WTC11 (cell line): ENCODE data around the gene KXD1.

Experiments
- ATF2 ChIP-seq: sonication (generic); formaldehyde crosslinking; IDR thresholded peaks from 2 replicates; pipeline ENCODE4 v1.8.1; 2022; ENCODE audit warnings: low read depth, missing genetic modification reagents, borderline replicate concordance
- ATF3 ChIP-seq: sonication (generic); formaldehyde crosslinking; conservative IDR thresholded peaks from 2 replicates; pipeline ENCODE4 v1.8.1; 2022; ENCODE audit warnings: mild to moderate bottlenecking, missing genetic modification reagents
- CTCF ChIP-seq: fragments of 200-600 bp; IDR thresholded peaks from 2 replicates; pipeline ENCODE4 v1.8.0; 2022; ENCODE audit warnings: antibody characterized with exemption
- GABPB1 ChIP-seq: sonication (generic); formaldehyde crosslinking; IDR thresholded peaks from 2 replicates; pipeline ENCODE4 v1.8.1; 2023; ENCODE audit warnings: mild to moderate bottlenecking, missing genetic modification reagents
- MAX ChIP-seq: sonication (generic); formaldehyde crosslinking; IDR thresholded peaks from 2 replicates; pipeline ENCODE4 v1.8.0; 2022; ENCODE audit warnings: mild to moderate bottlenecking, missing genetic modification reagents
- RELA ChIP-seq: sonication (generic); formaldehyde crosslinking; IDR thresholded peaks from 2 replicates; pipeline ENCODE4 v1.8.1; 2022; ENCODE audit warnings: missing genetic modification reagents, mild to moderate bottlenecking, borderline replicate concordance
- TP53 ChIP-seq: sonication (generic); formaldehyde crosslinking; IDR thresholded peaks from 2 replicates; pipeline ENCODE4 v1.8.1; 2023; ENCODE audit warnings: mild to moderate bottlenecking, missing genetic modification reagents
- ZNF423 ChIP-seq: fragments of 250-450 bp; sonication (Bioruptor Pico); IDR thresholded peaks from 2 replicates; pipeline ENCODE4 v2.1.2; 2022; ENCODE audit warnings: mild to moderate bottlenecking, moderate library complexity

GRCh38 chr19:18597809-18598660 is 40.4 kb downstream of the KXD1 start:
- TF ChIP-seq TP53 (CRISPR knock-in tag) (no peak), RELA (CRISPR knock-in tag) (no peak), ATF3 (CRISPR knock-in tag) (no peak), CTCF (no peak), MAX (CRISPR knock-in tag) (no peak), GABPB1 (CRISPR knock-in tag) (no peak), ATF2 (no peak), ZNF423 (CRISPR knock-in tag) (no peak)
